GM12878 (cell line): Measurements from ENCODE around the gene PROCA1. TPM values are rescaled to one million over a fixed set of nuclear protein-coding genes. Genes with fewer than 3 reads are reported as not detected.

ENCODE experiments used
- ATAC-seq: fragments of 200-7000 bp; cut with Tn5 transposase; 3 replicates; pipeline ENCODE4 v1.9.1; 2020; ENCODE audit warnings: mild to moderate bottlenecking, moderate library complexity
- BruUV-seq: library from RNA; stranded (reverse); fragments of 400-500 nt; replicated peaks from 2 replicates; lab custom pipeline; 2021; lab: Mats Ljungman, UMichigan
- CTCF ChIA-PET: fragments of 300-600 bp; sonication (Branson Sonifier 250); formaldehyde crosslinking; extraction: SDS; loops from one replicate; lab custom pipeline; 2021; ENCODE audit warnings: inconsistent platforms; lab: Yijun Ruan, JAX
- POLR2A ChIA-PET: fragments of 350-600 bp; formaldehyde crosslinking; extraction: SDS; loops from one replicate; lab custom pipeline; 2021; ENCODE audit warnings: inconsistent platforms; lab: Charles Lee
- RAD21 ChIA-PET: fragments of 300-600 bp; sonication (Branson Sonifier 250); formaldehyde crosslinking; loops from one replicate; lab custom pipeline; 2023; ENCODE audit warnings: antibody characterized with exemption; ENCODE audit not compliant: unreplicated experiment; lab: Charles Lee
- SMC1A ChIA-PET: fragments of 300-600 bp; sonication (Branson Sonifier 250); formaldehyde crosslinking; loops from one replicate; lab custom pipeline; 2023; ENCODE audit not compliant: unreplicated experiment, uncharacterized antibody; lab: Charles Lee
- DNase-seq: peaks from one replicate; pipeline ENCODE4 v3.0.0-alpha.2; 2011; ENCODE audit warnings: low read depth, low spot score
- FAIRE-seq: peaks from 3 replicates; lab custom pipeline; 2011; peaks lifted over from hg19 to GRCh38; lab: Jason Lieb, UNC
- H2AFZ ChIP-seq: 2 replicates; pipeline ENCODE4 v1.6.0; 2011; ENCODE audit warnings: low read depth, low read length, control low read depth; ENCODE audit not compliant: control insufficient read depth
- H3K27ac ChIP-seq: 2 replicates; pipeline ENCODE4 v1.5.1; 2011; ENCODE audit warnings: control low read depth; ENCODE audit not compliant: control insufficient read depth, insufficient read depth
- H3K27me3 ChIP-seq, 2 experiments: replicated peaks in 1 of 2; 2 replicates each; pipeline versions ENCODE4 v1.6.0 to v1.6.1; 2011; ENCODE audit warnings: low read length in 1 of 2; ENCODE audit not compliant: control insufficient read depth in 2 of 2, insufficient read depth in 2 of 2
- H3K36me3 ChIP-seq, 2 experiments: 2 replicates each; pipeline ENCODE4 v1.5.1; 2011; ENCODE audit warnings: low read length in 1 of 2; ENCODE audit not compliant: control insufficient read depth in 2 of 2, insufficient read depth in 2 of 2
- H3K4me1 ChIP-seq: 2 replicates; pipeline ENCODE4 v1.6.1; 2011; ENCODE audit warnings: mild to moderate bottlenecking, low read length, moderate library complexity, mixed read lengths; ENCODE audit not compliant: control insufficient read depth, insufficient read depth
- H3K4me2 ChIP-seq: 2 replicates; pipeline ENCODE4 v1.6.0; 2011; ENCODE audit warnings: control low read depth; ENCODE audit not compliant: control insufficient read depth, insufficient read depth
- H3K4me3 ChIP-seq: fragments of 200-600 bp; sonication (generic); 2 replicates; pipeline ENCODE4 v1.5.1; 2016
- H3K79me2 ChIP-seq: 2 replicates; pipeline ENCODE4 v1.6.0; 2011; ENCODE audit warnings: low read length; ENCODE audit not compliant: control insufficient read depth, insufficient read depth
- H3K9ac ChIP-seq: 2 replicates; pipeline ENCODE4 v1.8.0; 2011; ENCODE audit warnings: low read length, control low read depth, mixed read lengths; ENCODE audit not compliant: control insufficient read depth, insufficient read depth
- H3K9me3 ChIP-seq: replicated peaks from 3 replicates; pipeline ENCODE4 v1.5.1; 2011; ENCODE audit warnings: mild to moderate bottlenecking, low read length; ENCODE audit not compliant: control insufficient read depth, insufficient read depth
- H4K20me1 ChIP-seq: 2 replicates; pipeline ENCODE4 v1.6.0; 2011; ENCODE audit not compliant: control insufficient read depth, insufficient read depth
- ATF7 ChIP-seq: fragments of 450-650 bp; IDR thresholded peaks from 2 replicates; pipeline ENCODE4 v1.6.1; 2016; ENCODE audit warnings: low read depth, mild to moderate bottlenecking
- BMI1 ChIP-seq: fragments of 450-650 bp; IDR thresholded peaks from 2 replicates; pipeline ENCODE4 v1.6.1; 2016; ENCODE audit warnings: mild to moderate bottlenecking, moderate library complexity, borderline replicate concordance
- BRCA1 ChIP-seq: IDR thresholded peaks from 2 replicates; pipeline ENCODE4 v1.6.1; 2011; ENCODE audit warnings: low read depth, low read length, improper control_type of control experiment
- CHD2 ChIP-seq: IDR thresholded peaks from 2 replicates; pipeline ENCODE4 v1.6.1; 2011; ENCODE audit warnings: low read depth, low read length, improper control_type of control experiment, borderline replicate concordance
- EGR1 ChIP-seq, 2 experiments: IDR thresholded peaks; 1 replicate in 1 of 2; 2 replicates in 1 of 2; pipeline ENCODE4 v1.6.1; 2011 to 2012; ENCODE audit warnings: low read depth in 2 of 2, low read length in 2 of 2, borderline replicate concordance in 1 of 2, mild to moderate bottlenecking in 1 of 2, moderate library complexity in 1 of 2
- MXI1 ChIP-seq: fragments of 150-350 bp; IDR thresholded peaks from 2 replicates; pipeline ENCODE4 v1.6.1; 2011; ENCODE audit warnings: low read depth, mild to moderate bottlenecking, inconsistent platforms, low read length, improper control_type of control experiment
- SMARCA5 ChIP-seq: fragments of 450-650 bp; IDR thresholded peaks from 2 replicates; pipeline ENCODE4 v1.6.1; 2017; ENCODE audit warnings: mild to moderate bottlenecking
- WGBS: methylation state at CpG from one replicate; pipeline ENCODE4 v1.1.6; 2016; ENCODE audit warnings: low lambda C conversion rate; ENCODE audit not compliant: insufficient replicate concordance, insufficient coverage; ENCODE audit errors: missing lambda C conversion rate; 5-methylcytosine and 5-hydroxymethylcytosine counted together
- in situ Hi-C: fragments of 300-500 bp; cut with MboI; formaldehyde crosslinking; loops from 9 replicates; pipeline ENCODE4 v1.14.3; 2018; ENCODE audit warnings: mixed read lengths
- intact Hi-C: fragments of 100-400 bp; cut with micrococcal nuclease; formaldehyde crosslinking; loops from one replicate; pipeline ENCODE4 v1.14.2; 2022; ENCODE audit not compliant: unreplicated experiment
- polyA plus RNA-seq, 11 experiments: library from polyadenylated mRNA; depleted of rRNA in 4 of 11; unstranded in 6 of 11; stranded (reverse) in 5 of 11; fragments of >200 nt; fragmentation: Nextera tagmentation in 4 of 11; fragmentation: Illumina TruSeq in 1 of 11; extraction: Ambion mirVana in 4 of 11; extraction: Trizol in 1 of 11; gene quantifications; 1 replicate in 1 of 11; 2 replicates in 10 of 11; pipeline versions ENCODE4 v1.2.1 to v1.2.3, GENCODE V29; 2011 to 2016; ENCODE audit warnings: inconsistent platforms in 2 of 11, missing spikeins in 2 of 11, low read depth in 1 of 11
- total RNA-seq, 4 experiments: library from RNA; depleted of rRNA in 3 of 4; stranded (reverse); fragments of >200 nt in 3 of 4; fragmentation: Illumina TruSeq in 1 of 4; extraction: Trizol in 1 of 4; gene quantifications; 2 replicates each; pipeline versions ENCODE4 v1.2.1 to v1.2.3, GENCODE V29; 2013 to 2021

The PROCA1 gene
- total and polyA plus RNA-seq, 10 of the 15 experiments (the other 5 are each of a cell fraction or from before 2014, with no cell fraction given), result 0.35 to 4.8 (median 1.4) TPM

GRCh38 chr17:28726226-28726626 lies 14.5 kb upstream of the PROCA1 start, which contains the start of gene TLCD1:
Gene TLCD1, minus strand, starts transcription at chr17:28726233. Its CDS starts 136 bp downstream, at chr17:28726097.
- SMC1A ChIA-PET, result interaction anchor here (1.1 to 11.3 kb wide), 18 partner anchors 10 to 391 kb away, joined by 3 to 326 read pairs (median 10); partner anchors contain the start of genes BLTP2, DHRS13, FLOT2 and PHF12
- CTCF ChIA-PET, result interaction anchor here (0.7 to 12.6 kb wide), 35 partner anchors 9 to 391 kb away, joined by 3 to 394 read pairs (median 8); partner anchors contain the start of genes BLTP2, DHRS13, FAM222B and FLOT2
- intact Hi-C loops, result loop anchor here (2.0 to 10.0 kb wide), 5 partner anchors 116 to 389 kb away; partner anchors contain the start of genes DHRS13 and FAM222B
- Histone ChIP-seq H3K9ac (peak within 1 kb of the TSS; percentile 77), H3K4me2 (peak within 1 kb of the TSS; percentile 98), H3K4me1 (peaks cover 23% of the 10 kb centered on the region), H2AFZ (peak within 1 kb of the TSS; percentile 61), H3K27ac (peak within 1 kb of the TSS; percentile 94), H3K27me3 (no peaks in the 10 kb centered on the region), H3K36me3 (peaks cover 12 to 20% of the 10 kb centered on the region in 2 experiments; a peak in 3 of 4 replicates), H3K4me3 (peak within 1 kb of the TSS; percentile 72), H4K20me1 (no peaks in the 10 kb centered on the region), H3K9me3 (no peaks in the 10 kb centered on the region), H3K79me2 (peaks cover 27% of the 10 kb centered on the region)
- in situ Hi-C loops, result loop anchor here (25.0 kb wide), 1 partner anchor 1264 kb away; the partner anchor contains the start of gene KSR1
- 0 out of 2 replicates have a peak, but pooled peaks have one; percentile 50 for TF ChIP-seq CHD2
- peak in 1 of 2 experiments; percentile 59; a peak in 2 of 3 replicates for TF ChIP-seq EGR1 (IDR thresholded peaks at IDR 0.05; ENCODE audit: borderline replicate concordance in 1 of 2, low read depth in 2 of 2, low read length in 2 of 2)
- TF ChIP-seq ATF7, result no peak
- no peak for TF ChIP-seq SMARCA5
- TF ChIP-seq BRCA1, result peak; percentile 47; the same call in 1 of the 2 replicates
- no peak for TF ChIP-seq BMI1
- TF ChIP-seq MXI1, result peak; percentile 28
- POLR2A ChIA-PET, result interaction anchor here (0.6 to 17.2 kb wide), 21 partner anchors 9 to 415 kb away, joined by 3 to 485 read pairs (median 7); partner anchors contain the start of genes BLTP2, FAM222B, PHF12 and PROCA1
- FAIRE-seq, result no peak
- ATAC-seq, result peak; percentile 27
- no TSS peak for BruUV-seq
- WGBS, result under 1% methylated on average over 19 of the region's 49 CpGs
- DNase-seq, result no peak
- RAD21 ChIA-PET, result interaction anchor here (0.6 to 6.8 kb wide), 33 partner anchors 15 to 390 kb away, joined by 3 to 375 read pairs (median 6); partner anchors contain the start of genes BLTP2, DHRS13, PHF12 and PROCA1
